ENCODE measurements around the gene RIMBP2.

GRCh38 chr12:130414381-130414780 lies 301.7 kb downstream of the RIMBP2 start:
- TF ChIP-seq CTCF (IDR thresholded peaks at IDR 0.05) (no peak), SMC3 (IDR thresholded peaks at IDR 0.05; ENCODE audit: low read depth, low read length) (no peak), FOXM1 (IDR thresholded peaks at IDR 0.05; ENCODE audit: low read depth) (no peak), TEAD4 (IDR thresholded peaks at IDR 0.05; ENCODE audit: borderline replicate concordance, insufficient read depth) (no peak), EZH2phosphoT487 (IDR thresholded peaks at IDR 0.05; ENCODE audit: borderline replicate concordance, low read depth) (no peak), NFIC (IDR thresholded peaks at IDR 0.05; ENCODE audit: borderline replicate concordance) (no peak), REST (IDR thresholded peaks at IDR 0.05; ENCODE audit: low read depth, low read length) (no peak), YY1 (IDR thresholded peaks at IDR 0.05; ENCODE audit: low read depth) (no peak), NRF1 (IDR thresholded peaks at IDR 0.05; ENCODE audit: low read depth, low read length) (no peak), POLR2AphosphoS5 (IDR thresholded peaks at IDR 0.05; ENCODE audit: low read depth, low read length) (no peak), JUND (IDR thresholded peaks at IDR 0.05) (no peak)

Data from SK-N-SH (cell line).